SK-N-SH (cell line): ENCODE measurements around the gene RHNO1. TPM values are rescaled to one million over a fixed set of nuclear protein-coding genes. Genes with fewer than 3 reads are reported as not detected.

Source experiments
- CTCF ChIA-PET: fragments of 300-600, 350-600 bp; formaldehyde crosslinking; extraction: SDS; loops from one replicate; lab custom pipeline; 2021; lab: Yijun Ruan, JAX
- POLR2A ChIA-PET: fragments of 350-600 bp; sonication (Branson Sonifier 250); formaldehyde crosslinking; extraction: SDS; loops from one replicate; lab custom pipeline; 2020; ENCODE audit warnings: antibody characterized with exemption, inconsistent platforms; lab: Yijun Ruan, JAX
- DNase-seq: peaks from one replicate; pipeline ENCODE4 v3.0.0; 2012
- H2AFZ ChIP-seq: fragments of 200-600 bp; sonication (generic); 2 replicates; pipeline ENCODE4 v1.8.1; 2016; ENCODE audit warnings: antibody characterized with exemption, mild to moderate bottlenecking, low read depth
- H3F3A ChIP-seq: fragments of 200-600 bp; sonication (generic); replicated peaks from 2 replicates; pipeline ENCODE3; 2016; ENCODE audit warnings: antibody characterized with exemption, mild to moderate bottlenecking; ENCODE audit not compliant: insufficient read depth
- H3K27ac ChIP-seq, 2 experiments: fragments of 200-500 bp in 1 of 2; fragments of 200-600 bp in 1 of 2; sonication (Bioruptor generic) in 1 of 2; sonication (generic), shearing (Covaris generic) in 1 of 2; 2 replicates each; pipeline versions ENCODE4 v1.5.1 to v1.6.1; 2014 to 2016; ENCODE audit warnings: low read depth in 2 of 2, inconsistent platforms in 1 of 2, low read length in 1 of 2, mild to moderate bottlenecking in 1 of 2, mixed read lengths in 1 of 2
- H3K27me3 ChIP-seq: fragments of 200-600 bp; sonication (generic), shearing (Covaris generic); 2 replicates; pipeline ENCODE4 v1.6.1; 2016; ENCODE audit warnings: mixed run types; ENCODE audit not compliant: insufficient read depth
- H3K36me3 ChIP-seq, 2 experiments: fragments of 200-500 bp in 1 of 2; fragments of 200-600 bp in 1 of 2; sonication (Bioruptor generic) in 1 of 2; sonication (generic) in 1 of 2; replicated peaks in 1 of 2; 2 replicates each; pipeline versions ENCODE3 to v1.5.1; 2014 to 2016; ENCODE audit warnings: low read length in 1 of 2, mild to moderate bottlenecking in 1 of 2; ENCODE audit not compliant: insufficient read depth in 2 of 2, control insufficient read depth in 1 of 2
- H3K4me1 ChIP-seq, 2 experiments: fragments of 200-500 bp in 1 of 2; fragments of 200-600 bp in 1 of 2; sonication (Bioruptor generic) in 1 of 2; sonication (generic), shearing (Covaris generic) in 1 of 2; 2 replicates each; pipeline versions ENCODE4 v1.5.1 to v1.6.1; 2014 to 2016; ENCODE audit warnings: low read depth in 1 of 2, low read length in 1 of 2, mixed run types in 1 of 2; ENCODE audit not compliant: insufficient read depth in 2 of 2, control insufficient read depth in 1 of 2
- H3K4me2 ChIP-seq: fragments of 200-600 bp; sonication (generic), shearing (Covaris generic); 2 replicates; pipeline ENCODE4 v1.6.1; 2017; ENCODE audit warnings: mixed run types
- H3K4me3 ChIP-seq, 2 experiments: fragments of 200-500 bp in 1 of 2; fragments of 200-600 bp in 1 of 2; sonication (Bioruptor generic) in 1 of 2; sonication (generic), shearing (Covaris generic) in 1 of 2; 2 replicates each; pipeline versions ENCODE4 v1.5.1 to v1.8.1; 2014 to 2016; ENCODE audit warnings: low read depth in 2 of 2, inconsistent platforms in 1 of 2, low read length in 1 of 2, mild to moderate bottlenecking in 1 of 2, mixed read lengths in 1 of 2, moderate library complexity in 1 of 2
- H3K79me2 ChIP-seq: fragments of 200-600 bp; sonication (generic); 2 replicates; pipeline ENCODE4 v1.8.1; 2017; ENCODE audit warnings: mild to moderate bottlenecking; ENCODE audit not compliant: insufficient read depth
- H3K9ac ChIP-seq: fragments of 200-600 bp; sonication (generic); 2 replicates; pipeline ENCODE4 v1.6.1; 2017; ENCODE audit warnings: mixed run types
- H3K9me2 ChIP-seq: fragments of 200-600 bp; sonication (generic); 2 replicates; pipeline ENCODE4 v1.6.1; 2017; ENCODE audit warnings: mixed run types
- H3K9me3 ChIP-seq: fragments of 200-600 bp; sonication (generic); 2 replicates; pipeline ENCODE4 v1.6.1; 2017; ENCODE audit warnings: mixed run types, mild to moderate bottlenecking, moderate library complexity
- H4K20me1 ChIP-seq: fragments of 200-600 bp; sonication (generic); 2 replicates; pipeline ENCODE4 v1.6.1; 2017; ENCODE audit warnings: mild to moderate bottlenecking, mixed run types; ENCODE audit not compliant: insufficient read depth
- EZH2phosphoT487 ChIP-seq: fragments of 200-600 bp; sonication (generic); IDR thresholded peaks from 2 replicates; pipeline ENCODE4 v1.6.1; 2017; ENCODE audit warnings: low read depth, mixed run types, mild to moderate bottlenecking, antibody characterized with exemption, moderate library complexity, borderline replicate concordance
- FOSL2 ChIP-seq: IDR thresholded peaks from 2 replicates; pipeline ENCODE4 v1.4.0; 2012; ENCODE audit warnings: low read depth, mild to moderate bottlenecking, moderate library complexity, borderline replicate concordance
- FOXJ3 ChIP-seq: sonication (generic); formaldehyde crosslinking; IDR thresholded peaks from 2 replicates; pipeline ENCODE4 v1.5.1; 2020; ENCODE audit warnings: mild to moderate bottlenecking, missing genetic modification reagents
- GABPA ChIP-seq: IDR thresholded peaks from 2 replicates; pipeline ENCODE4 v1.4.0; 2012; ENCODE audit warnings: low read depth, mild to moderate bottlenecking
- GATA2 ChIP-seq: sonication (generic); formaldehyde crosslinking; IDR thresholded peaks from 2 replicates; pipeline ENCODE4 v1.5.0; 2020; ENCODE audit warnings: mild to moderate bottlenecking, missing genetic modification reagents
- IRF3 ChIP-seq: fragments of 150-350 bp; IDR thresholded peaks from 2 replicates; pipeline ENCODE4 v1.6.1; 2016; ENCODE audit warnings: mild to moderate bottlenecking, low read depth, low read length
- MAX ChIP-seq: IDR thresholded peaks from 2 replicates; pipeline ENCODE4 v1.4.0; 2012; ENCODE audit warnings: low read depth
- MEF2A ChIP-seq: IDR thresholded peaks from 2 replicates; pipeline ENCODE4 v1.4.0; 2012; ENCODE audit warnings: low read depth, borderline replicate concordance
- MXI1 ChIP-seq: IDR thresholded peaks from 2 replicates; pipeline ENCODE4 v1.6.1; 2012; ENCODE audit warnings: mild to moderate bottlenecking, low read depth, low read length, improper control_type of control experiment
- NRF1 ChIP-seq: IDR thresholded peaks from 2 replicates; pipeline ENCODE4 v1.6.1; 2012; ENCODE audit warnings: low read depth, mild to moderate bottlenecking, low read length
- PBX3 ChIP-seq: IDR thresholded peaks from 2 replicates; pipeline ENCODE4; 2012
- RAD21 ChIP-seq: IDR thresholded peaks from 2 replicates; pipeline ENCODE4 v1.6.1; 2012; ENCODE audit warnings: mild to moderate bottlenecking, low read length
- RCOR1 ChIP-seq: fragments of 150-350 bp; IDR thresholded peaks from 2 replicates; pipeline ENCODE4 v1.6.1; 2017; ENCODE audit warnings: antibody characterized with exemption, low read length
- RFX5 ChIP-seq: IDR thresholded peaks from 2 replicates; pipeline ENCODE4 v1.6.1; 2012; ENCODE audit warnings: mild to moderate bottlenecking, improper control_type of control experiment, low read length
- SMC3 ChIP-seq: IDR thresholded peaks from 2 replicates; pipeline ENCODE4 v1.6.1; 2012; ENCODE audit warnings: low read depth, low read length, improper control_type of control experiment
- TEAD4 ChIP-seq: IDR thresholded peaks from 2 replicates; pipeline ENCODE4 v1.4.0; 2012; ENCODE audit warnings: mild to moderate bottlenecking, borderline replicate concordance; ENCODE audit not compliant: insufficient read depth
- USF1 ChIP-seq: IDR thresholded peaks from 2 replicates; pipeline ENCODE4 v1.4.0; 2012; ENCODE audit warnings: low read depth, borderline replicate concordance
- USF2 ChIP-seq: fragments of 150-350 bp; IDR thresholded peaks from 2 replicates; pipeline ENCODE4 v1.6.1; 2017; ENCODE audit warnings: antibody characterized with exemption, low read length, low read depth, borderline replicate concordance
- WGBS: methylation state at CpG from one replicate; pipeline ENCODE4 v1.1.6; 2017; ENCODE audit warnings: low lambda C conversion rate; 5-methylcytosine and 5-hydroxymethylcytosine counted together
- polyA plus RNA-seq, 3 experiments: library from polyadenylated mRNA; depleted of rRNA; stranded (reverse); fragments of >200 nt; gene quantifications; 2 replicates each; pipeline ENCODE4 v1.2.3, GENCODE V29; 2012

RHNO1 gene
- polyA plus RNA-seq, 1 of the 3 experiments (the other 2 are of a cell fraction), result 28.9 TPM

GRCh38 chr12:2897418-2897817 is 20.4 kb downstream of the RHNO1 start:
- Histone ChIP-seq H3K9me2 (no peaks in the 10 kb centered on the region), H3K4me3 (no peak overlapping the region), H3K9ac (no peak overlapping the region), H3K79me2 (peaks cover 98% of the 10 kb centered on the region), H3K27me3 (no peaks in the 10 kb centered on the region), H3K4me2 (no peak overlapping the region), H4K20me1 (peaks cover 62% of the 10 kb centered on the region), H3K4me1 (peaks cover 2 to 14% of the 10 kb centered on the region in 2 experiments; a peak in 3 of 4 replicates), H3K9me3 (no peaks in the 10 kb centered on the region), H3F3A (peaks cover 11% of the 10 kb centered on the region), H3K36me3 (peaks cover 0 to 6% of the 10 kb centered on the region in 2 experiments), H3K27ac (no peak overlapping the region), H2AFZ (no peak overlapping the region)
- 97% methylated on average over 5 of the region's 5 CpGs for WGBS
- ChIA-PET CTCF (no interaction called here), POLR2A (no interaction called here)
- TF ChIP-seq IRF3 (no peak), RFX5 (no peak), MXI1 (no peak), FOSL2 (no peak), RAD21 (no peak), PBX3 (no peak), EZH2phosphoT487 (no peak), GABPA (no peak), USF2 (no peak), MAX (no peak), GATA2 (CRISPR knock-in tag) (no peak), RCOR1 (no peak), MEF2A (no peak), TEAD4 (no peak), SMC3 (no peak)
- no peak for DNase-seq

GRCh38 chr12:2900642-2901041 is 23.6 kb downstream of the RHNO1 start:
- no peak for DNase-seq
- ChIA-PET CTCF (interaction anchor here (1.0 to 1.2 kb wide), 2 partner anchors 44 to 134 kb away, joined by 3 to 4 read pairs; no protein-coding TSS in a partner anchor), POLR2A (no interaction called here)
- Histone ChIP-seq H3K9me2 (no peaks in the 10 kb centered on the region), H3K4me2 (no peak overlapping the region), H4K20me1 (peaks cover 53% of the 10 kb centered on the region; the same call in 1 of the 2 replicates), H2AFZ (no peak overlapping the region), H3K27me3 (no peaks in the 10 kb centered on the region), H3K27ac (no peak overlapping the region), H3F3A (peaks cover 8% of the 10 kb centered on the region), H3K4me3 (no peak overlapping the region), H3K36me3 (peaks cover 0 to 6% of the 10 kb centered on the region in 2 experiments), H3K4me1 (peaks cover 0 to 6% of the 10 kb centered on the region in 2 experiments; a peak in 2 of 4 replicates), H3K9ac (no peak overlapping the region), H3K79me2 (peaks cover 98% of the 10 kb centered on the region), H3K9me3 (no peaks in the 10 kb centered on the region)
- no peak for TF ChIP-seq NRF1
- TF ChIP-seq USF1, result no peak
- no peak for TF ChIP-seq FOXJ3
- 94% methylated on average over 8 of the region's 8 CpGs for WGBS
